WTC11 (cell line): ENCODE data around the gene CHRM4. TPM values are rescaled to one million over a fixed set of nuclear protein-coding genes. Genes with fewer than 3 reads are reported as not detected.

ENCODE experiments used
- ATAC-seq: fragments of 200-7000 bp; cut with Tn5 transposase; 2 replicates; pipeline ENCODE4 v1.10.0; 2021; ENCODE audit warnings: mild to moderate bottlenecking, moderate library complexity
- CTCF ChIA-PET: fragments of 300-600 bp; sonication (Branson Sonifier 250); formaldehyde crosslinking; loops from one replicate; lab custom pipeline; 2021; ENCODE audit warnings: antibody characterized with exemption; lab: Charles Lee
- POLR2A ChIA-PET: fragments of 350-600 bp; sonication (Branson Sonifier 250); formaldehyde crosslinking; loops from one replicate; lab custom pipeline; 2021; ENCODE audit warnings: antibody characterized with exemption; lab: Charles Lee
- DNase-seq: peaks from one replicate; pipeline ENCODE4 v3.0.0; 2021; ENCODE audit warnings: low spot score
- H3K27ac Mint-ChIP-seq: 2 replicates; pipeline ENCODE4 v1.8.0; 2021; ENCODE audit warnings: mixed read lengths
- H3K27me3 Mint-ChIP-seq: 2 replicates; pipeline ENCODE4 v1.8.0; 2021; ENCODE audit warnings: low read depth, mild to moderate bottlenecking, moderate library complexity, mixed read lengths
- H3K36me3 Mint-ChIP-seq: 2 replicates; pipeline ENCODE4 v1.8.0; 2021; ENCODE audit warnings: mixed read lengths
- H3K4me1 Mint-ChIP-seq: 2 replicates; pipeline ENCODE4 v1.8.0; 2022; ENCODE audit warnings: mixed read lengths
- H3K4me3 Mint-ChIP-seq: 2 replicates; pipeline ENCODE4 v1.8.0; 2021; ENCODE audit warnings: mild to moderate bottlenecking, moderate library complexity, mixed read lengths
- H3K9me3 Mint-ChIP-seq: 2 replicates; pipeline ENCODE4 v1.8.0; 2021; ENCODE audit warnings: mixed read lengths
- AR ChIP-seq: fragments of 250-450 bp; sonication (Bioruptor Pico); IDR thresholded peaks from 2 replicates; pipeline ENCODE4 v1.9.0; 2021; ENCODE audit warnings: mild to moderate bottlenecking
- EMX1 ChIP-seq: fragments of 250-450 bp; sonication (Bioruptor Pico); IDR thresholded peaks from 2 replicates; pipeline ENCODE4 v1.8.0; 2021; ENCODE audit warnings: mild to moderate bottlenecking
- ESRRA ChIP-seq: sonication (generic); formaldehyde crosslinking; IDR thresholded peaks from 2 replicates; pipeline ENCODE4 v1.8.1; 2022; ENCODE audit warnings: mild to moderate bottlenecking, missing genetic modification reagents, borderline replicate concordance
- IRF2 ChIP-seq: sonication (generic); formaldehyde crosslinking; IDR thresholded peaks from 2 replicates; pipeline ENCODE4 v1.8.0; 2022; ENCODE audit warnings: low read depth, missing genetic modification reagents, borderline replicate concordance
- NFATC4 ChIP-seq: fragments of 250-450 bp; sonication (Bioruptor Pico); IDR thresholded peaks from 2 replicates; pipeline ENCODE4 v1.9.0; 2021; ENCODE audit warnings: mild to moderate bottlenecking
- PRRX2 ChIP-seq: fragments of 250-450 bp; sonication (Bioruptor Pico); IDR thresholded peaks from 2 replicates; pipeline ENCODE4 v1.8.0; 2021; ENCODE audit warnings: mild to moderate bottlenecking
- RELA ChIP-seq: sonication (generic); formaldehyde crosslinking; IDR thresholded peaks from 2 replicates; pipeline ENCODE4 v1.8.1; 2022; ENCODE audit warnings: missing genetic modification reagents, mild to moderate bottlenecking, borderline replicate concordance
- TEAD1 ChIP-seq: sonication (generic); formaldehyde crosslinking; IDR thresholded peaks from 2 replicates; pipeline ENCODE4 v1.8.0; 2022; ENCODE audit warnings: mild to moderate bottlenecking, missing genetic modification reagents
- ZNF263 ChIP-seq: sonication (generic); formaldehyde crosslinking; IDR thresholded peaks from 2 replicates; pipeline ENCODE4 v1.8.1; 2022; ENCODE audit warnings: low read depth, mild to moderate bottlenecking, moderate library complexity, missing genetic modification reagents
- ZNF317 ChIP-seq: sonication (generic); formaldehyde crosslinking; IDR thresholded peaks from 2 replicates; pipeline ENCODE4 v1.8.1; 2023; ENCODE audit warnings: low read depth, mild to moderate bottlenecking, moderate library complexity, missing genetic modification reagents, borderline replicate concordance
- ZNF423 ChIP-seq: fragments of 250-450 bp; sonication (Bioruptor Pico); IDR thresholded peaks from 2 replicates; pipeline ENCODE4 v2.1.2; 2022; ENCODE audit warnings: mild to moderate bottlenecking, moderate library complexity
- ZNF671 ChIP-seq: fragments of 250-450 bp; sonication (Bioruptor Pico); IDR thresholded peaks from 2 replicates; pipeline ENCODE4 v1.8.0; 2021; ENCODE audit warnings: mild to moderate bottlenecking
- total RNA-seq: library from RNA; stranded (reverse); gene quantifications from 3 replicates; pipeline ENCODE4 v1.2.3, GENCODE V29; 2021
- TF ChIP-seq, protein P1 (sequence below): sonication (generic); formaldehyde crosslinking; IDR thresholded peaks from 2 replicates; pipeline ENCODE4 v1.8.1; 2023; ENCODE audit warnings: mild to moderate bottlenecking, missing genetic modification reagents, moderate library complexity
- TF ChIP-seq, protein P2 (sequence below): sonication (generic); formaldehyde crosslinking; IDR thresholded peaks from 2 replicates; pipeline ENCODE4 v1.8.1; 2022; ENCODE audit warnings: missing genetic modification reagents, borderline replicate concordance
- TF ChIP-seq, protein P3 (sequence below): fragments of 250-450 bp; sonication (Bioruptor Pico); IDR thresholded peaks from 2 replicates; pipeline ENCODE4 v1.8.0; 2021; ENCODE audit warnings: mild to moderate bottlenecking

Gene CHRM4
- total RNA-seq, 1 experiment from 2014 or later: 0.85 TPM

DNA sequence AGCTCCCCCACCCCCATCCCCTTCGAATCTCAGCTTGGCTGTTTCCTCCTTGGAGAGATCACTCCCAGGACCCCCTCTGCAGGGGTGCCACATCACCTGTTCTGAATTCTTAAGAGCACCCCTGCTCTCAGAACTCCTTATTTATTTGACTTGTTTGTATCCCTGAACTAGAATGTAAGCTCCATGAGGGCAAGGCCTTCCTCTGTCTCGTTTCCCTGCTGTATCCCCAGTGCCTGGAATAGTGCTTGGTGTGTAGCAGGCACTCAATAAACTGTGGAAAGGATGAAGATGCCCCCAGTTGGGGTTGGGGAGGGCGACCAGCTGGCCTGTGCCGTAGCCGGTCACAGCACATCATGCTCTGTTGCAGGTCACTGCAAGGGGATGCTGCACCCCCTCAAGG lies 13.7 kb downstream of the CHRM4 start:
- ChIA-PET POLR2A (interaction anchor here (0.7 kb wide), 1 partner anchor 21 kb away, joined by 3 read pairs; no protein-coding TSS in a partner anchor), CTCF (interaction anchor here (0.9 to 5.2 kb wide), 8 partner anchors 9 to 138 kb away, joined by 4 to 51 read pairs (median 6); no protein-coding TSS in a partner anchor)
- H3K4me1 Mint-ChIP-seq: peaks cover 10% of the 10 kb centered on the region
- H3K36me3 Mint-ChIP-seq: peaks cover 29% of the 10 kb centered on the region
- ATAC-seq (no peak), DNase-seq (no peak)
- H3K9me3 Mint-ChIP-seq: no peaks in the 10 kb centered on the region
- H3K4me3 Mint-ChIP-seq: no peak overlapping the region
- TF ChIP-seq, protein P1, sequence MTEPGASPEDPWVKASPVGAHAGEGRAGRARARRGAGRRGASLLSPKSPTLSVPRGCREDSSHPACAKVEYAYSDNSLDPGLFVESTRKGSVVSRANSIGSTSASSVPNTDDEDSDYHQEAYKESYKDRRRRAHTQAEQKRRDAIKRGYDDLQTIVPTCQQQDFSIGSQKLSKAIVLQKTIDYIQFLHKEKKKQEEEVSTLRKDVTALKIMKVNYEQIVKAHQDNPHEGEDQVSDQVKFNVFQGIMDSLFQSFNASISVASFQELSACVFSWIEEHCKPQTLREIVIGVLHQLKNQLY: no peak
- no peaks in the 10 kb centered on the region for H3K27me3 Mint-ChIP-seq
- H3K27ac Mint-ChIP-seq: no peak overlapping the region

- ATAC-seq (no peak), DNase-seq (no peak)
- H3K4me3 Mint-ChIP-seq: no peak overlapping the region
- CTCF ChIA-PET: interaction anchor here (0.8 to 5.2 kb wide), 6 partner anchors 9 to 138 kb away, joined by 3 to 51 read pairs (median 6); no protein-coding TSS in a partner anchor
- H3K4me1 Mint-ChIP-seq: peaks cover 9% of the 10 kb centered on the region
- H3K36me3 Mint-ChIP-seq: peaks cover 29% of the 10 kb centered on the region
- POLR2A ChIA-PET: no interaction called here
- H3K27me3 Mint-ChIP-seq: no peaks in the 10 kb centered on the region
- no peak overlapping the region for H3K27ac Mint-ChIP-seq
- TF ChIP-seq ESRRA (CRISPR knock-in tag): no peak
- no peak for TF ChIP-seq RELA (CRISPR knock-in tag)
- TF ChIP-seq, protein P2, sequence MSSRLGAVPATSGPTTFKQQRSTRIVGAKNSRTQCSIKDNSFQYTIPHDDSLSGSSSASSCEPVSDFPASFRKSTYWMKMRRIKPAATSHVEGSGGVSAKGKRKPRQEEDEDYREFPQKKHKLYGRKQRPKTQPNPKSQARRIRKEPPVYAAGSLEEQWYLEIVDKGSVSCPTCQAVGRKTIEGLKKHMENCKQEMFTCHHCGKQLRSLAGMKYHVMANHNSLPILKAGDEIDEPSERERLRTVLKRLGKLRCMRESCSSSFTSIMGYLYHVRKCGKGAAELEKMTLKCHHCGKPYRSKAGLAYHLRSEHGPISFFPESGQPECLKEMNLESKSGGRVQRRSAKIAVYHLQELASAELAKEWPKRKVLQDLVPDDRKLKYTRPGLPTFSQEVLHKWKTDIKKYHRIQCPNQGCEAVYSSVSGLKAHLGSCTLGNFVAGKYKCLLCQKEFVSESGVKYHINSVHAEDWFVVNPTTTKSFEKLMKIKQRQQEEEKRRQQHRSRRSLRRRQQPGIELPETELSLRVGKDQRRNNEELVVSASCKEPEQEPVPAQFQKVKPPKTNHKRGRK (CRISPR knock-in tag): no peak
- TF ChIP-seq IRF2 (CRISPR knock-in tag): no peak
- TF ChIP-seq PRRX2 (CRISPR knock-in tag): no peak
- no peak for TF ChIP-seq ZNF263 (CRISPR knock-in tag)
- TF ChIP-seq, protein P1: no peak
- H3K9me3 Mint-ChIP-seq: no peaks in the 10 kb centered on the region
Measured at GRCh38 chr11:46377290-46377689, 14.3 kb downstream of the CHRM4 start.

DNA sequence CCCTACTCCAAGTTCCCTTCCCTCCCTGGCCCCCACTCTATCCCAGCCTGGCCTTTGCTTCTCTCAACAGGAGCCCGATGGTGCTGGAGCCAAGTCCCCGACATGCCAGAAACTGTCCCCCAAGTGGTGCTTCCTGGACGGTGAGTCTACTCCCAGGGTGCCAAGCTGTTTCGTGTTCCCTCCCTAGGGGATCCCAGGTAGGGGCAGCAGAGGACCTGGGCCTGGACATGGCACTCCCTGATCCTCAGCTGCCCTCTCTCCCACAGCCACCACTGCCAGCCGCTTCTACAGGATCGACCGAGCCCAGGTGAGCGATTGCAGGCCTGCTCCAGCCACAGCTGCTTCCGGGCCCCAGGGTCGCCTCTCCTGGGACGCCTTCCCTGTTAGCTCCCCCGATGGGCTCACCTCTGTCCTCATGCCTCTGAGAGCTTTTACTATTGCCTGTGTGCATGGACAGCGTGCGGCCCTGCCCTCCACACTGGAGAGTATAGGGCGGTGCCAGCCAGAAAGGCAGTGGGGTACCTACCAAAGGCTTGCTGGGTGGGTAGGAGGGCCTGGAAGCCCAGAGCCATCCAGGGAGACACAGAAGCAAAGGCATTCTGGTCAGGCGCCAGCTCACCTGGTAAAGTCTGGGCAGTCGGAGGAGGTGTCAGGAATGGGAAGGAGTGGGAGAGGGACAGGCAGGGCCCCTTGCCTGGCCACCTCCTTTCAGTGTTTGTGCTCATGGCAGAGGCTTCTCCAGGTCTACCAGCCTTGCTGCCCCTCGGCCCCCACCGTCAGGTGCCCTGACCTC lies 15.1 kb downstream of the CHRM4 start:
- peaks cover 9% of the 10 kb centered on the region for H3K4me1 Mint-ChIP-seq
- H3K9me3 Mint-ChIP-seq: no peaks in the 10 kb centered on the region
- no peaks in the 10 kb centered on the region for H3K27me3 Mint-ChIP-seq
- ChIA-PET CTCF (interaction anchor here (0.8 to 5.2 kb wide), 4 partner anchors 16 to 153 kb away, joined by 3 to 51 read pairs (median 4); no protein-coding TSS in a partner anchor), POLR2A (interaction anchor here (1.0 kb wide), 1 partner anchor 15 kb away, joined by 3 read pairs; the partner anchor contains the start of gene CHRM4)
- no peak overlapping the region for H3K27ac Mint-ChIP-seq
- TF ChIP-seq ZNF317 (CRISPR knock-in tag) (no peak), NFATC4 (CRISPR knock-in tag) (no peak), ZNF671 (CRISPR knock-in tag) (no peak), EMX1 (CRISPR knock-in tag) (no peak), TEAD1 (CRISPR knock-in tag) (no peak), AR (no peak), ZNF423 (CRISPR knock-in tag) (no peak)
- TF ChIP-seq, protein P3, sequence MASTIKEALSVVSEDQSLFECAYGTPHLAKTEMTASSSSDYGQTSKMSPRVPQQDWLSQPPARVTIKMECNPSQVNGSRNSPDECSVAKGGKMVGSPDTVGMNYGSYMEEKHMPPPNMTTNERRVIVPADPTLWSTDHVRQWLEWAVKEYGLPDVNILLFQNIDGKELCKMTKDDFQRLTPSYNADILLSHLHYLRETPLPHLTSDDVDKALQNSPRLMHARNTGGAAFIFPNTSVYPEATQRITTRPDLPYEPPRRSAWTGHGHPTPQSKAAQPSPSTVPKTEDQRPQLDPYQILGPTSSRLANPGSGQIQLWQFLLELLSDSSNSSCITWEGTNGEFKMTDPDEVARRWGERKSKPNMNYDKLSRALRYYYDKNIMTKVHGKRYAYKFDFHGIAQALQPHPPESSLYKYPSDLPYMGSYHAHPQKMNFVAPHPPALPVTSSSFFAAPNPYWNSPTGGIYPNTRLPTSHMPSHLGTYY (CRISPR knock-in tag): no peak
- DNase-seq (no peak), ATAC-seq (no peak)
- H3K4me3 Mint-ChIP-seq: no peak overlapping the region
- peaks cover 31% of the 10 kb centered on the region for H3K36me3 Mint-ChIP-seq
